C4-2B (cell line): ENCODE results near the gene KASH5.

Experiments used
- CTCF ChIP-seq: fragments of 450-650 bp; conservative IDR thresholded peaks from 2 replicates; pipeline ENCODE4 v1.5.1; 2017; ENCODE audit warnings: mild to moderate bottlenecking
- ZFX ChIP-seq: fragments of 450-650 bp; IDR thresholded peaks from 2 replicates; pipeline ENCODE4 v1.6.1; 2017

GRCh38 chr19:49431330-49431749 lies 43.3 kb downstream of the KASH5 start:
- TF ChIP-seq CTCF: no peak
- TF ChIP-seq ZFX: no peak
